SK-N-MC (cell line): ENCODE measurements around the gene GREB1L.

Experiments
- EZH2 ChIP-seq: fragments of 200-600 bp; sonication (generic); IDR thresholded peaks from one replicate; pipeline ENCODE4 v1.6.1; 2017; ENCODE audit warnings: antibody characterized with exemption
- POLR2AphosphoS5 ChIP-seq: IDR thresholded peaks from 2 replicates; pipeline ENCODE4 v1.6.1; 2012; ENCODE audit warnings: mild to moderate bottlenecking, low read depth, low read length, borderline replicate concordance

DNA sequence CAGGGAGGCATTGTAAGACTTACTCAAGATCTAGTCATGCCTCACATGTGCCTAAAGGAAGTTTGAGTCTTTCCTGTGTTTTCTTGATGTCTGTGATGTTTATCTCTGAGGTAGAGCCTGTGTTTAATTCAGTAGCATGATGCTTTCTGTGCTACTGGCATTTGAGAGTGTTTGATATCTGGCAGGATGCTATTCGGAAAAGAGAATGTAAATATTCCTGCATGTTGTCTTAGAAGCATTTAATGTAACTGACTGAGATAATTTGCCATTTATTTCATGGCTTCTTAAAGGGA, 58.8 kb downstream of the GREB1L start:
- TF ChIP-seq POLR2AphosphoS5 (no peak), EZH2 (no peak)
